Measurements from ENCODE around the gene MDP1.

DNA sequence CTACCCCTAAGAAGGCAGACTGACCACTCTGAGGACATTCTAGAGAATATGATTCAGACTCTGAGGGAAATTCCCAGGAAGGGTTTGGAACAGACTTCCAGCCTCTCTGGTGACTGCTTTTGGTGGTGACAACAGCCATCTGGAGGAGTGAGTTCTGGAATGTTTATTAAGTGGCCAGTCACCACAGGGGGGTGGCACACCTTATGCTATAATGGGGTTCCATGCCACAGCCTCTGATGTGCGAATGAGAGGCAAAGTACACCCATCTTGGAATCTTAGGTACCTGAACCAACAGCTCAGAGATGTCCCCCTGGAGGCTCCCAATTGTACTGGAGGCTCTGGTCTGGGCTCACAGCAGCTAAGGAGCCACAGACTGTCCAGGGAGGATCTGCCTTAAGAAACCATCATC is 36.0 kb upstream of the MDP1 start:
- no peak for TF ChIP-seq GATA2 (IDR thresholded peaks at IDR 0.05; ENCODE audit: low read depth, low read length)
- no peak for TF ChIP-seq GATA3 (IDR thresholded peaks at IDR 0.05; ENCODE audit: low read depth, low read length)

All from SH-SY5Y (cell line).